Lower lobe of right lung (tissue), 2 donors: ENCODE measurements around the gene AGBL1. TPM values are rescaled to one million over a fixed set of nuclear protein-coding genes. Genes with fewer than 3 reads are reported as not detected.

ENCODE experiments used
- ATAC-seq, 2 donors: fragments of 200-7000 bp; cut with Tn5 transposase; one replicate each; pipeline ENCODE4 v1.9.1; 2020 to 2022; ENCODE audit warnings: mild to moderate bottlenecking in 2 of 2, moderate library complexity in 2 of 2
- DNase-seq: peaks from one replicate; pipeline ENCODE4 v3.0.0-alpha.2; 2020
- H3K27ac ChIP-seq: fragments of 200-600 bp; one replicate; pipeline ENCODE4 v1.8.0; 2022
- H3K27me3 ChIP-seq: fragments of 200-600 bp; one replicate; pipeline ENCODE4 v1.8.0; 2022; ENCODE audit warnings: low read depth
- H3K36me3 ChIP-seq: fragments of 200-600 bp; one replicate; pipeline ENCODE4 v1.8.0; 2022; ENCODE audit warnings: mild to moderate bottlenecking
- H3K4me1 ChIP-seq: fragments of 200-600 bp; one replicate; pipeline ENCODE4 v1.8.0; 2022
- H3K4me3 ChIP-seq: fragments of 200-600 bp; one replicate; pipeline ENCODE4 v1.8.0; 2022; ENCODE audit warnings: mild to moderate bottlenecking
- H3K9me3 ChIP-seq: fragments of 200-600 bp; one replicate; pipeline ENCODE4 v1.8.0; 2022
- CTCF ChIP-seq: fragments of 200-600 bp; IDR thresholded peaks from one replicate; pipeline ENCODE4 v1.8.0; 2022; ENCODE audit warnings: antibody characterized with exemption, mild to moderate bottlenecking
- intact Hi-C: fragments of 100-400 bp; cut with DNase I; formaldehyde crosslinking; loops from one replicate; pipeline ENCODE4 v1.11.0; 2022
- total RNA-seq: library from RNA; stranded (reverse); fragmentation: NEBNext Ultra II Directional; extraction: Animal tissue kit (Norgen Biotek cat#: 25700); gene quantifications from one replicate; pipeline ENCODE4 v1.2.1, GENCODE V29; 2021
- donor health status: DM: no; HTN: yes; CAD: no; lungs with severe emphysema.

The AGBL1 gene
- total RNA-seq, 1 donor from 2014 or later = 12.0 TPM

- Histone ChIP-seq H3K36me3 (no peaks in the 10 kb centered on the region), H3K27me3 (no peaks in the 10 kb centered on the region), H3K27ac (no peak overlapping the region), H3K9me3 (no peaks in the 10 kb centered on the region), H3K4me3 (no peak overlapping the region), H3K4me1 (no peaks in the 10 kb centered on the region)
- intact Hi-C loops = no loop called here
- DNase-seq (no peak), ATAC-seq (no peak)
- TF ChIP-seq CTCF = no peak
Measured at GRCh38 chr15:86849136-86849535, 769.5 kb downstream of the AGBL1 start.

GRCh38 chr15:86849558-86850285 is 770.1 kb downstream of the AGBL1 start:
- no peak overlapping the region for H3K4me3 ChIP-seq
- TF ChIP-seq CTCF = no peak
- H3K4me1 ChIP-seq = no peaks in the 10 kb centered on the region
- H3K9me3 ChIP-seq = no peaks in the 10 kb centered on the region
- intact Hi-C loops = no loop called here
- ATAC-seq (no peak), DNase-seq (no peak)
- no peak overlapping the region for H3K27ac ChIP-seq
- H3K36me3 ChIP-seq = no peaks in the 10 kb centered on the region
- H3K27me3 ChIP-seq = no peaks in the 10 kb centered on the region

DNA sequence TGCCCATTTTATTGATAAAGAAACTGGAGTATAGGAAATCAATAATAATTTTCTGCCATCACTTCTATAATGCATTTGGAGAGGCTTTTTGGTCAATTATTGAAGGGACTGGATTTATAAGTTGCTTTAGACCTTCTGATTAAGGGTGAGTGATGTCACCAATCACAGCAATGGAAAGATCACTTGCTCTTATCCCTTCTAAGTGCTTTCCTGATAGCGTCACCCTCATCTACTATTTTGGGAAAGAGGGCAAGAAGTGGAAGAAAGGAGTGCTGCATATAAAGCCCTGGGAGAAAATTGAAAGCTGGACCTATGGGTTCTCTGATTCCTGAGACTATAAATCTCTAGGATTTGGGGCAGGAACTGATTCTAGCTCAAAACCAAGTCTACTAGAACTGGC is 771.3 kb downstream of the AGBL1 start:
- intact Hi-C loops = no loop called here
- Histone ChIP-seq H3K4me3 (no peak overlapping the region), H3K36me3 (no peaks in the 10 kb centered on the region), H3K27me3 (no peaks in the 10 kb centered on the region), H3K4me1 (no peaks in the 10 kb centered on the region), H3K27ac (no peak overlapping the region), H3K9me3 (no peaks in the 10 kb centered on the region)
- DNase-seq = no peak
- no peak for TF ChIP-seq CTCF
- ATAC-seq = no peak

DNA sequence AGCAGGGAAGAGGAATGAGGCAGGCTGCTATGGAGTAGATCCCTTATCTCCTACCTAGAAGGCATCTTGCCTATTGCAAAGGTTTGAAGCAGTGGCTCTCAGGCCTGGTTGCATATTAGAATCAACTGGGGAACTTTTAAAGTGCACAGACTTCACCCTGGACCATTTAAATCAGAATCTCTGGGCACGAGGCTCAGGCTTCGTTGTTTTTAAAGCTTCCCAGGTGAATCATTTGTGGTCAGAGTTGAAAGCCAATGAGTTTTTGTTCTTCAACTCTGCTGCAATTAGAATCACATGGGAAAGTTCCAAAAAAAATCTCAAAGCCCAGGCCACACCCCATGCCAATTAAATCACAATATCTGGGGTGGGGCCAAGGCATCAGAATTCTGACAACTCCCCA is 773.1 kb downstream of the AGBL1 start:
- Histone ChIP-seq H3K9me3 (no peaks in the 10 kb centered on the region), H3K36me3 (no peaks in the 10 kb centered on the region), H3K27ac (no peak overlapping the region), H3K4me1 (no peaks in the 10 kb centered on the region), H3K4me3 (no peak overlapping the region), H3K27me3 (no peaks in the 10 kb centered on the region)
- ATAC-seq = no peak
- DNase-seq = no peak
- intact Hi-C loops = no loop called here
- no peak for TF ChIP-seq CTCF

- TF ChIP-seq CTCF = no peak
- intact Hi-C loops = no loop called here
- no peak for ATAC-seq
Measured at GRCh38 chr15:86854176-86854575, 774.5 kb downstream of the AGBL1 start.

More at GRCh38 chr15:86854176-86854575, 774.5 kb downstream of the AGBL1 start:
- no peak for DNase-seq
- Histone ChIP-seq H3K27ac (no peak overlapping the region), H3K9me3 (no peaks in the 10 kb centered on the region), H3K36me3 (no peaks in the 10 kb centered on the region), H3K4me3 (no peak overlapping the region), H3K27me3 (no peaks in the 10 kb centered on the region), H3K4me1 (no peaks in the 10 kb centered on the region)
